Fibroblast of lung (primary cell): Measurements from ENCODE around the gene IL20RB.

ENCODE experiments used
- EZH2 ChIP-seq: IDR thresholded peaks from 2 replicates; pipeline ENCODE4 v1.5.1; 2012; ENCODE audit warnings: low read length, control low read depth, mild to moderate bottlenecking; ENCODE audit errors: missing control alignments
- TF ChIP-seq, protein P1 (sequence below), 2 donors: IDR thresholded peaks in 1 of 2; conservative IDR thresholded peaks in 1 of 2; 1 replicate in 1 of 2; 2 replicates in 1 of 2; pipeline ENCODE4 v1.5.1; 2011 to 2012; ENCODE audit warnings: low read length in 2 of 2, control low read depth in 1 of 2, inconsistent platforms in 1 of 2, low read depth in 1 of 2, mild to moderate bottlenecking in 1 of 2

DNA sequence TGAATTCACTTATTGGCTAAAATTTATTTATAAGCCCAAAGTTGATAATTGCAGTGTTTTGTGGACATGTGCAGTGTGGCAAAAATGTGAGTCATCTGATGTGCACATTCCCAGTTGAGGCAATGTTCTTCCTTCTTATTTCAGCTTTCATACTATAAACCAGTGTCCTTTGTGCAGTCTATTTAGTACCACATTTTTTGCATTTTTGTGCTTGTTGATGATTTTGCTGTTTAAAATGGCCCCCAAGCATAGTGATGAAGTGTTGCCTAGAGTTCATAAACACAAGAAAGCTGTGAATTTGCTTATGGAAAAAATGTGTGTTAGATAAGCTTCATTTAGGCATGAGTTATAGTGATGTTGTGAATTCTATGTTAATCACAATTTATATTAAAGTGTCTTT is 19.4 kb upstream of the IL20RB start:
- TF ChIP-seq, protein P1, sequence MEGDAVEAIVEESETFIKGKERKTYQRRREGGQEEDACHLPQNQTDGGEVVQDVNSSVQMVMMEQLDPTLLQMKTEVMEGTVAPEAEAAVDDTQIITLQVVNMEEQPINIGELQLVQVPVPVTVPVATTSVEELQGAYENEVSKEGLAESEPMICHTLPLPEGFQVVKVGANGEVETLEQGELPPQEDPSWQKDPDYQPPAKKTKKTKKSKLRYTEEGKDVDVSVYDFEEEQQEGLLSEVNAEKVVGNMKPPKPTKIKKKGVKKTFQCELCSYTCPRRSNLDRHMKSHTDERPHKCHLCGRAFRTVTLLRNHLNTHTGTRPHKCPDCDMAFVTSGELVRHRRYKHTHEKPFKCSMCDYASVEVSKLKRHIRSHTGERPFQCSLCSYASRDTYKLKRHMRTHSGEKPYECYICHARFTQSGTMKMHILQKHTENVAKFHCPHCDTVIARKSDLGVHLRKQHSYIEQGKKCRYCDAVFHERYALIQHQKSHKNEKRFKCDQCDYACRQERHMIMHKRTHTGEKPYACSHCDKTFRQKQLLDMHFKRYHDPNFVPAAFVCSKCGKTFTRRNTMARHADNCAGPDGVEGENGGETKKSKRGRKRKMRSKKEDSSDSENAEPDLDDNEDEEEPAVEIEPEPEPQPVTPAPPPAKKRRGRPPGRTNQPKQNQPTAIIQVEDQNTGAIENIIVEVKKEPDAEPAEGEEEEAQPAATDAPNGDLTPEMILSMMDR (conservative IDR thresholded peaks at IDR 0.05 in 1 of 2, IDR thresholded peaks at IDR 0.05 in 1 of 2; ENCODE audit: low read depth in 1 of 2, low read length in 2 of 2): no peak
- TF ChIP-seq EZH2: no peak
